A549 (cell line): ENCODE measurements around the gene CDYL.

ENCODE experiments used
- PHF8 ChIP-seq: fragments of 200-600 bp; sonication (generic); IDR thresholded peaks from 2 replicates; pipeline ENCODE4 v1.6.1; 2016; ENCODE audit warnings: low read depth, mild to moderate bottlenecking, antibody characterized with exemption, moderate library complexity, borderline replicate concordance
- RAD21 ChIP-seq, 2 experiments: fragments of >200 bp in 1 of 2; sonication (Bioruptor Twin) in 1 of 2; formaldehyde crosslinking in 1 of 2; IDR thresholded peaks in 1 of 2; conservative IDR thresholded peaks in 1 of 2; 2 replicates in 1 of 2; 3 replicates in 1 of 2; pipeline ENCODE4 v1.6.1; 2012 to 2018; ENCODE audit warnings: inconsistent platforms in 1 of 2
- TF ChIP-seq, protein P1 (sequence below): fragments of >200 bp; sonication (Bioruptor Twin); formaldehyde crosslinking; IDR thresholded peaks from 3 replicates; pipeline ENCODE4 v1.5.1; 2016

- TF ChIP-seq, protein P1, sequence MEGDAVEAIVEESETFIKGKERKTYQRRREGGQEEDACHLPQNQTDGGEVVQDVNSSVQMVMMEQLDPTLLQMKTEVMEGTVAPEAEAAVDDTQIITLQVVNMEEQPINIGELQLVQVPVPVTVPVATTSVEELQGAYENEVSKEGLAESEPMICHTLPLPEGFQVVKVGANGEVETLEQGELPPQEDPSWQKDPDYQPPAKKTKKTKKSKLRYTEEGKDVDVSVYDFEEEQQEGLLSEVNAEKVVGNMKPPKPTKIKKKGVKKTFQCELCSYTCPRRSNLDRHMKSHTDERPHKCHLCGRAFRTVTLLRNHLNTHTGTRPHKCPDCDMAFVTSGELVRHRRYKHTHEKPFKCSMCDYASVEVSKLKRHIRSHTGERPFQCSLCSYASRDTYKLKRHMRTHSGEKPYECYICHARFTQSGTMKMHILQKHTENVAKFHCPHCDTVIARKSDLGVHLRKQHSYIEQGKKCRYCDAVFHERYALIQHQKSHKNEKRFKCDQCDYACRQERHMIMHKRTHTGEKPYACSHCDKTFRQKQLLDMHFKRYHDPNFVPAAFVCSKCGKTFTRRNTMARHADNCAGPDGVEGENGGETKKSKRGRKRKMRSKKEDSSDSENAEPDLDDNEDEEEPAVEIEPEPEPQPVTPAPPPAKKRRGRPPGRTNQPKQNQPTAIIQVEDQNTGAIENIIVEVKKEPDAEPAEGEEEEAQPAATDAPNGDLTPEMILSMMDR: no peak
- TF ChIP-seq PHF8: no peak
- no peak; a peak in 1 of 5 replicates for TF ChIP-seq RAD21 (conservative IDR thresholded peaks at IDR 0.05 in 1 of 2, IDR thresholded peaks at IDR 0.05 in 1 of 2)
Observed at GRCh38 chr6:4809999-4810918, 34.1 kb downstream of the CDYL start.
